COLO829 (cell line): ENCODE results near the gene OR6B3.

Experiments used
- DNase-seq: peaks from one replicate; pipeline ENCODE4 v3.0.0; 2012; ENCODE audit warnings: low spot score

OR6B3 gene

DNA sequence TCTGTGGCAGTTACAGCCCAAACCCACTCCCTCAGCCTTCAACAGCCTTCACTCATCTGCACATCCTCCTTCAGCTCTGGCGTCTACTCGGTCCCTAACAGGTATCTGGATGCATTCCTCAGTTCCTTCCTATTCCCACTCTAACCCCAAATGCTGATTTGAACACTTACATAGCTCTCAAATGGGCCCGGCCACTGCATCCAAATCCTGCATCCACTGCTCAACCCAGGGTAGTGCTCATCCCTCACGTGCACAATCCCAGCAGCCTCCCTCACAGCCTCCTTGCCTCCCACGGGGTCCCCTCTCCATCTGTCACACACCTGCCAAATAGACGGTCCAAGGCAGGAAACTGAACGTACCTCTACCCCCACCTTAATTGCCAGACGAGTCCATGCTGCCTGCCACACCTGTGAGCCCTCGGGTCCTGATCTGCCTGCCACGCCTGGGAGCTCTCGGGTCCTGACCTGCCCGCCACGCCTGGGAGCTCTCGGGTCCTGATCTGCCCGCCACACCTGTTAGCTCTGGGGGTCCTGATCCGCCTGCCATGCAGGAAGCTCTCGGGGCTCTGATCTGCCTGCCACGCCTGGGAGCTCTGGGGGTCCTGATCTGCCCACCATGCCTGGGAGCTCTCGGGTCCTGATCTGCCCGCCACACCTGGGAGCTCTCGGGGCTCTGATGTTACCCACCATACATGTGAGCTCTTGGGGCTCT is 9.9 kb downstream of the OR6B3 start:
- no peak for DNase-seq

DNA sequence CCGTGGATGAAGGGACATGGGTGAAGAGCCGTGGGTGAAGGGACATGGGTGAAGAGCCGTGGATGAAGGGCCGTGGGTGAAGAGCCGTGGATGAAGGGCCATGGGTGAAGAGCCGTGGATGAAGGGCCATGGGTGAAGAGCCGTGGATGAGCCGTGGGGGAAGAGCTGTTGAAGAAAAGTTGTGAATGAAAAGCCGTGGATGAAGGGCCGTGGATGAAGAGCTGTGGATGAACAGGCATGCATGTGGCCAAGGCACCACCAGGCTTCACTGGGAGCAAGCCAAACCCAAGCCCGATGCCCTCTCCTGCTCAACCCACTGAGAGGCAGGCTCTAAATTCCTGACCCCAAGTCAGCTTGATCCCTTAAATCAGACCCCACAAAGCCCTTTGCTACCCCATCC is 10.6 kb downstream of the OR6B3 start:
- DNase-seq: no peak

DNA sequence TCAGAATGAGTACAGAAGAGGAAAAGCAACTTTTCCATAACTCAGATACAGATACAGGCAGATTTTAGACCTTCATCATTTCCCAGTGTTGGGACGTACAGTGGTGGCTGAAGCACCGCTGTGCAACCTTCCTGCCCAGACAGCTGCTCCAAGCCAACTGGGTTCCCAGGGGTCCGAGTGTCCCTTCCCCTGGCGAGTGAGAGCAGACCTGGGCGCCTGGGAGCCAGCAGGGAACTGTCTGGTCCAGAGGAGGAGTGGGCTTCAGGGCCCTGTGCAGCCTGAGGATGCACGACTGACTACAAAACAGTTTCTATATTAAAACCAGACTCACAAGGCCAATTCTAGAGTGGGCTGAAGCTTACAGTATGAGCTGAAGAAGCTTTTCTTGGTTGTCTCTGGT is 12.0 kb downstream of the OR6B3 start:
- no peak for DNase-seq

DNA sequence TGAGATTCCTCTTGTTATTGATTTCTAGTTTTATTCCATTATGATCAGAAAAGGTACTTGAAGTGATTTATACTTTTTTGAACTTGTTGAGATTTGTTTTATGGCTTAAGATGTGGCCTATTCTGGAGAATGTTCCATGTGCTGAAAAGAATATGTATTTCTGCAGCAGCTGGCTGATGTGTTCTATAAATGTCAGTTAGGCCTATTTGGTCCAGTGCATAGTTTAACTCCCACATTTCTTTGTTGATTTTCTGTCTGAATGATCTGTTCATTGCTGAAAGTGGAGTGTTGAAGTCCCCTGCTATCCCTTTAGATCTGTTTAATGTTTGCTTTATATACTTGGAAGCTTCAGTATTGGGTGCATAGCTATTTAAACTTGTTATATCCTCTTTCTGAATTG is 16.0 kb downstream of the OR6B3 start:
- no peak for DNase-seq

DNA sequence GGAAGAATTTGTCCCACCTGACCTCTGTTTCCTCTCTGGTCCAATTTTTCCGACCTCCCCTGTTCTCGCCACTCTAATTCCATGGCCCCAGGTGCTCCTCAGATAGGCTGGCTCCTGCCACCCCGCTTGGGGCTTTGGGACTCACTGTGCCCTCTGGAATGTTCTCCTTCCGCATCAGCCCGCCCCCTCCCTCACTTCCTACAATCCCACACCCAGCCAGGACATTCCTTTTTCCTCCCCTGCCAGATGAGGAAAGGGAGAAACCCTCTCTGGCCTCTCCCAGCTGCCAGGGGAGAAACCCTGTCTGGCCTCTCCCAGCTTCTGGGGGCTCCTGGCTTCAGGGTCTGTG is 20.0 kb downstream of the OR6B3 start:
- DNase-seq: no peak

DNA sequence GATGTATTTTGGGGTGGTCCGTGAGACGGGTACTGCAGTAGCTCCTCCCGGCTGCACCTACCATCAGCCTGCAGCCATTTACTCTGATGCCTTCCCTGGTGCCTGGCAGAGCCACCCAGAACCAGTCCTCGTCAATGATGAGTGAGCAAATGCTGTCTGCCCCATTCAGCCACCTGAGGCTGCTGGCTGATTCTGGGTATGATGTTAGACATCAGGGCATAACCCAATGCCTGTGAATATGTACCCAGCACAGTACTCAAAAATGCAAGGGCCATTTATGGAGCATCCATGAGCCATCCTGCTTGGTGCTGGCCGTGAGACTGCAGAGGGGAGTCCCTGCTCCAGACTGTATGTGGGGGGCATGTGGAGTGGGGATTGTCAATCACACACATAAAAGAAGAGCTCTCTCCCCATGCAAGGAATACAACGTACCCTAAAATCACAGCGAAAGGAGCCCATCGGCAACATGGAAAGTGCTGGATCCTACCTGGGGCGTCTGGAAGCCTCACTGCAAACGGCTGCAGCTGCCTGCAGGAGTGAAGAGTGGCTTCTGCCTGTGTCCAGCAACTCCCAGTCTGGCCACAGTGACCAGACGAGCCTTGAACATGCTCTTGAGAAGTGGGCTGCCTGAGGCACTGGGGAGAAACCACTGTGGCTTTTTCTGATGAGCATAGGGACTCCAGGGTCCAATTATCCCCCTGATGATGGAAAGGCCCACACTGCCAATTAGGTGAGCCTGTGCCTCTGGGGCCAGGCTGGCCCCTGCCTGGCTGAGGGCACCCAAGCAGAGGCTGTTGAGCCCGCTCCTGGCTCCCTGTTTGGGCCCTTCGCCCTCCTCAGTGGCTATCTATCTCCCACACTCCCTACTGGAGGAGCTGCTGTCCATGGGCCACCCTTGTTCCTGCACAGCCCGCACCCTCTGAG is 20.7 kb downstream of the OR6B3 start:
- DNase-seq: no peak

DNA sequence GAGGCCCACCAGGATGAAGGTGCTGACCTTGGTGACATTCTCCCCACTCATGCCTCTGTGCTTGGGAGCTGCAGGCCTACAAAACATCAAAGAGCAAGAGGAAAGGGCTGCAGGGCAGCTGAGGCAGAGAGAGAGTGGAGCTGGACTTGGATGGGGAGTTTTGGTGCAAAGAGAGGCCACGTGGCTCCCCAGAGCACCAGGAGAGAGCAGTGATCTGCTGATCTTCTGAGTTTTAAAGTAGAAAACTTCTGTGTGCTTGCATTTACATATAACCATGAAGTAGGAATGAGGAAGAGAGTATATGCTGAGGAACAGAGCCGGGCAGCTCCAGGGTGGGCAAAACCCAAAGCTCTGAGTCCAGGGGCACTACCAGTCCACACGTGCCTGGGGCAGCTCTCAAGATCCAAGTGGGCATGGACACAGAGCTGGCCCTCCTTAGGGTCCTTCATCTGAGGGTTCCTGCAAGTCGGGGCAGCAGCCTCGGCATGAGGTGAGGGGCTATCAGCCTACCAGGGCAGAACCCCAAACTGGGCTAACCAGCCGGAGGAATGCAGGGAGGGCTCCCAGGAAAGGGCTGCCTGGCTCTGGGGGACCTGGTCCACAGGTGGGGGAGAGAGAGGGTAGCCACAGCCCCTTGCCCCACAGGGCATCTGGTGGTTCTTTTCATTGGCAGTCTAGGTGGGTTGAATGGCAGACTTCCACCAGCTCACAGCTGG is 22.8 kb downstream of the OR6B3 start, which contains the start of gene OR6B2:
TSS of gene OR6B2 (minus strand) at position 51 of the 716 bp plus-strand sequence. CDS start at position 51, 0 bp downstream.
- no peak for DNase-seq

DNA sequence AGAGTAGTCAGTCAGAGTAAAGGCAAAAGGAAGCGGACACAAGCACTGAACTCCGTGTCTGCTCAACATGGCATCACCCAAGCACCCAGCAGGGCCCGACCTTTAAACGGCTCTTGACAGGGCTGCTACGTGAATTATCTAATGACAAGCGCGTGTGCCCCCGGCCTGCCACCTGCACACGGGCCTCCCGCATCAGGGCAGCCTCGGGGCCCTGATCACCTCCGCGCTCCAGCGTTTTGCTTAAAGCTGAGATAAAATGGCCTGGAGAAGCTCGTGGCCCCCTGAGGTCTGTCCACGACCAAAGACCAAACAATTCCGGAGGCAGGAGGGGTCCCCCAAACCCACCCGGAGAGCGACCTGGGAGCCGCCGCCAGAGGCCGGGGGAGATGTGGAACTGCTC is 28.6 kb downstream of the OR6B3 start:
- DNase-seq: no peak

DNA sequence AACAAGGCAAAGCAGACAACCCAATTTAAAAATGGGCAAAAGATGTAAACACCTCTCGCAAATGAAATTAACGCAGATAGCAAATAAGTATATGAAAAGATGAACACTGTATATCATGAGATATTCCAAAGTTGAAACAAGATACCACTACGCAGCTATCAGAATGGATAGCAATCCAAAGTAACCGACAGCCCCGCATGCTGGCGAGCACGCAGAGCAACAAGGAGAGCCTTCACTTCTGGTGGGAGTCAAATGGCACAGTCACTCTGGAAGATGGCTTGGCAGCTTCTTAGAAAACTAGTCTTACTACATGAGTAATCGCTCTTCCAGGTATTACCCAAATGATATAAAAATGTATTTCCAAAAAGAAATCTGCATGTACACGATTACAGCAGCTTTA is 29.5 kb downstream of the OR6B3 start:
- DNase-seq: no peak

DNA sequence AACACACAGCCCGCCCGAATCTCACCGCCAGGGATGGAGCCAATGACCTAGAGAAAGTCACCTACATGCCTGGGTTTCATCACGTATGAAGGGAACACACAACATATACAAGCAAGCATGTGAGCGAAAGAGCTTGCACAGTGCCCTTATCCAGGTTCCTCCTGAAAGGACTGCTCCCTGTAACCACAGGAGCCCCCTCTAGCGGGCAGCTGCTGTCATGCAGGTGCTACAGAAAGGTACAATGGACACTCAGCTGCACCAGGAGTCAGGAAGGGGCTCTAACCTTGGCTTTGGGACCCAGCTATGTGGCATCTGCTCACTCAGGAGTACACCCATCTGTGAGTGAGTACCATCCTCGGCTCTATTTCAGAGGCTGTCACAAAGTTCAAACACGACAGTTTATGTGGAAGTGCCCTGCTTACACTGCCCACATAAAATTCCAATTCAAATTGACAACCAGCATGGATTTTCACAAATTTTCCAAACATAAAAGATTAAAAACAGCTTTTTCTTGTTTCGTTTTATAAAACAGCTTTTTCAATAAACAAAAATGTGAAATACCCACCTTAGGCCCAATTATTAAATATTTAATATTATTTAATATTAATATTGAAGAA is 31.7 kb downstream of the OR6B3 start:
- peak; percentile 76 for DNase-seq

DNA sequence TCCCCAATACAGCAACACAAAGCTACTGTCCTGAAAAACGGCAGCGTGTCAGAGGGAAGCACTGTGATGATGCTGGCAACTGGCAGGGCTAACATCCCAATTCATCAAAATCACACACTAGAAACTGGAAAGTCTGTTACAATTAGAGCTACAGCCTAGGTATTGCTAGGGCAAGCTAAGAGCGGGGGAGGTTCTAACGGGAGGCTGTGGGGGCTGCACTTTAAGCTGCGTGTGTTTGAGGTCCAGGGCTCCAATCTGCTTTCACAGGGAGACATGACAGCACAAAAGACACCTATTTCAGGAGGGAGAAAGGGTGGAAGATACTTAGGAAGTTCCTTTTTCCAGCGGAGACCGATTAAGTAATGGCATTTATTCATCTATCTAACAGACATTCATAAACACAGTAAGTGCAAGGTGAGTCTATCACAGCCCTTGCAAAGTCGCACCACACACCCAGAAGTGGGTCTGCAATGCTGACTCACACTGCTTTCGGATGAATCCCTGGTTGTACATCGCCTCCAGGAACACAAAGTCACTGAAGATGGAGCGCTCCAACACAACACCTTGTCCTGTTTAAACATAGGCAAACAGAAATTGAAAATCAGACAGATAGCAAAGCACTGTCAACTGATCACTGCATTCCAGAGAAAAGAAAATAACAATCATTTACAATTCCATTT is 35.1 kb downstream of the OR6B3 start:
- no peak for DNase-seq

DNA sequence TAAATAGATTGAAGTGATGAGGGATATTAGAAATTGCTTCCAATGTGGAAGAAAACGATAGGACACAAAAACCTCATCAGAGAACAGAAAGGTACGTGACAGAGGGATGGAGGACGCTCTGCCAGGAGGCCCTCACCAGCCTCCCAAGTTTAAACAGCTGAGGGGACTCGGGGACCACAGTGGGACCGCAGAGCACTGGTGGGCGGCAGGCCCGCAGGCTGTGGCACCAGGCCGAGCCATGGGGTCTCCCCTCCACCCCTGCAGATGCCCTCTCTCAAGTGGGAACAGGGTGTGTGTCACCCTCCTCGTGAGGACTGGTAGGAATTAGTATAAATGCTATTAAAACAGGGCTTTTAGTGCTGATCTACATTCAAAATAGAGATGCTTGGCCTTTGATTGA is 39.0 kb downstream of the OR6B3 start:
- no peak for DNase-seq

DNA sequence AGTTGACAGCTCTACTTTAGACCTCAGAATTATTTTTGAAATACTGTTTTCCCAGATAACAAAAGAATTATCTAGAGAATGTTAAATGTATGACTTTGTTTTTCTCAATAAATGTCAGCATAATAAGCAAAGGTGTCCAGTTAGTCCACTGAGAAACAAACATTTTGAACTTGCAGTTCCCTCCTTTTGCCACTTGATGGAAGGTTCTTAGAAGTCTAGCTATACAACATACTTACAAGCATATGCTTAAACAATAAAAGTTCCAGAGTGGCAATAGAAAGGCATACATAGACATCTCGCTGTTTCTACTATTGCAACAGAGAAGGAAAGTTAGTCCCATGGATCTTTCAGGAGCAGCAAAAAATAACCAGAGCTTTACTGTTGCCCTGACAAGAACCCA is 40.0 kb downstream of the OR6B3 start:
- no peak for DNase-seq

DNA sequence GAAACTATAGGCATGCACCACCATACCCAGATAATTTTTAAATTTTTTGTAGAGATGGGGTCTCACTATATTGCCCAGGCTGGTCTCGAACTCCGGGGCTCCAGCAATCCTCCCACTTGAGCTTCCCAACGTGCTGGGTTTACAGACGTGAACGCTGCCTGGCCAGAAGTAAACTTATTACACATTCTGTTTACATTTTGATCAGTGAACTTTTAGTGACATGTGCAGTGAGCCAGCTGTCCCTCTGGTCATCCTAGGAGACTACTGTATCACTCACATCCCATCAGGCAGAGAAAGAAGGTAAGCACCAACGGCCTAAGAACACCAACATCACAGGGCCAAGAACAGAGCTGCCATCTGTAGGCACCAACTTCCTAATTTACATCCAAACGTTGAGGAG is 50.3 kb downstream of the OR6B3 start:
- DNase-seq: no peak

DNA sequence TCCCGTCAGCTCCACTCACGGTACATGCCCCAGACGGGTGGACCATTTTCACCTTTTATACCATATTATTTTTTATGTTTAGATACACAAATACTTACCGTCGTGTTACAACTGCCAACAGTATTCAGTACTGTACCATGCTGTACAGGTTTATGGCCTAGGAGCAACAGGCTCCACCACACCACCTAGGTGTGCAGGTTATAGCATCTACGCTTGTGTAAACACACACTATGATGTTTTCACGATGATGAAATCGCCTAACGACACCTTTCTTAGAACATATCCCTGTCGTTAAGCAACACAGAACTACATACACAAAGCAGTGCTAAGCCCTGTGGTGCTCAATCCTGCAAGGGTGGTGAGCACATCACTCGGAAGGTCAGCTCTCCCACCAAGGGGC is 52.6 kb downstream of the OR6B3 start:
- DNase-seq: no peak

DNA sequence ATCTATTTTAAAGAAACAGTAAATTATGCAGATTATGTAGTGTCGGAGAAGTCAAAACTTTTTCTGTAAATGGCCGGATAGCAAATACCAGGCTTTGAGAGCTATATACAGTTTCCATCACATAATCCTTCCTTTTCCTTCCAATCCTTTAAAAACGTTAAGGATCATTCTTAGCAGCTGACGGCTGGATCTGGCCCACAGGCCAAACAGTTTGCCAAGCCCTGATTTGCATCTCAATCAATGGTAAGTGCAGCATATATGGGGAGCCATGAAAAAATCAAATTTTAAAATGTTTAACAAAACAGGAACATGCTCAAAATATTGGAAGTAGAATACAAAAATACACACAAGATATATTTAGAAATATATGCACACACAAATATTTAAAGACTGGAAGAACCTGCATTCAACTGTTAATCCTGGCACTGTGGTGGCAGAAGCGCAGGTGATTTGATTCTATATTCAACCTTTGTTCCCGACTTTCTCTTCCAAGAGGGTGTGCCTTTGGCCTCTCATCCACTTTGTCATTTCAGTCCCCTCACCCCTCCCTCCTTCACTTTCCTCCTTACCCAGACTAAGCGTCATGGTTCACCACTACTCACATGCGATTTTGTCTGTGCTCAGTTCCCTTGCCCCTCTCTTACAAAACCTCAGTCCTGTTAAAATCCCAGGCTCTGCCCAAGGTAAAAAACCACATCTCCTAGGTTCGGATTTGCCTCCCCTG is 55.5 kb downstream of the OR6B3 start:
- no peak for DNase-seq
